GM21526 (cell line): ENCODE measurements around the gene DOCK6.

Experiments used
- ATAC-seq: cut with Tn5 transposase; IDR thresholded peaks from one replicate; pipeline ENCODE4 v1.9.1; 2021; ENCODE audit warnings: moderate library complexity; ENCODE audit not compliant: unreplicated experiment, low FRiP score

Gene DOCK6

DNA sequence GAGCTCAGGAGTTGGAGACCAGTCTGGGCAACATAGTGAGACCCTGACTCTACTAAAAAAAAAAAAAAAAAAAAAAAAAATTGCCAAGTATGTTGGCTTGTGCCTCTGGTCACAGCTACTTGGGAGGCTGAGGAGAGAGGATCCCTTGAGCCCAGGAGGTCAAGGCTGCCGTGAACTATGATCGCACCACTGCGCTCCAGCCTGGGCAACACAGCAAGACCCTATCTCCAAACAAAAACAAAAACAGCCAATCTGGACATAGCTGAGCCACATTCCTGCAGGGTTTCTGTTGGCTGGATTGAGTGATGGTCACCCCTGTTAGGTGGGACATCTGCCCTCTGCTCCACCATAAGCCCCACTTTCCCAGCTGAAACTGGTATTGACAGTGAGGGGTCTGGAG is 36.5 kb downstream of the DOCK6 start:
- ATAC-seq: no peak

DNA sequence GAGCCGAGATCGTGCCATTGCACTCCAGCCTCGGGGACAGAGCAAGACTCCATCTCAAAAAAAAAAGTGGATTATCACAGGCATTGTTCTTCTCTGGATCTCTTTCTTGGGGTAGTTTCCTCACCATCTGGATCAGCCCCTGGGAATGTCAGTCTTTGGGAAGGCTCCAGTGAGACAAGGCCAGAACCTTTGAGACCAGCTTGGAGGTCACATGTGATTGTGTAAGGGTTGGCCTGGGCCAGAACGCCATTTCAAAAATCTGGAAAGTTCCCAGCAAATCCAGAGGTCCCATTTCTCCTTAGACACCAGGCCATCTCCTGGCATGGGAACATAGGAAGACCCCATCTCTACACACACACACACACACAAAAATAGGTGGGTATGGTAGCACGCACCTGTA is 37.2 kb downstream of the DOCK6 start:
- no peak for ATAC-seq

DNA sequence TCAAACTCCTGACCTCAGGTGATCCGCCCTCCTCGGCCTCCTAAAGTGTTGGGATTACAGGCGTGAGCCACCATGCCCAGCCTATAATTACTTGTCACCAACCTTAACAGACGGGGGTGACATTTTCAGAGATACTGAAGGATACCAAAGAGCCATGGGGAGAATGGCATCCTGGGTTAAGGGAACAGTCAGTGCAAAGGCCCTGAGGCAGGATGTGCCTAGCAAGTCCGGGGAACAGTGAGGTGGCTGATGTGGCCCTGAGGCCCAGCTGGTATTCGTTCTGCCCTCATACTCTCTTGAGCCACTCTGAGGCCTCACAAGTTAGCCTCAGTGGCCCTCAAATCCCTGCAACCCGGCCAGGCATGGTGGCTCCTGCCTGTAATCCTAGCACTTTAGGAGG is 37.9 kb downstream of the DOCK6 start:
- ATAC-seq: no peak

DNA sequence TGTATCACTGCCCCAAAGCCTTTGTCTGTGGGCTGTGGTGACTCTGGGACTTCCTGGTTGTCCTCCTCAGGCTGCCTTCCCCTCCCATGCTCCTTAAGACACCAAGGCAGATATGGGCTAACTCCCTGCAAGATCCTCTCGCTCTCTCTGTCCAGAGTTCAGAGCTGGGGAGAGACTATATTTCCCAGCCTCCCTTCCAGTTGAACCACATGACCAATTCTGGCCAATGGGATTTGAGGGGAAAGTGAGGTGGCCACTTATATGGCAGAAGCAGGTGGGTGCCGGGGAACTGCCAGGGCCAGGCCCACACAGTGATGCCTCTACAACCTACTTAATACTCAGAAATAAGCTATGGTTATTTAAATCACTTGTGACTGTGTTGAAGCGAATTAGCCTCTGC is 39.1 kb downstream of the DOCK6 start:
- ATAC-seq: no peak

DNA sequence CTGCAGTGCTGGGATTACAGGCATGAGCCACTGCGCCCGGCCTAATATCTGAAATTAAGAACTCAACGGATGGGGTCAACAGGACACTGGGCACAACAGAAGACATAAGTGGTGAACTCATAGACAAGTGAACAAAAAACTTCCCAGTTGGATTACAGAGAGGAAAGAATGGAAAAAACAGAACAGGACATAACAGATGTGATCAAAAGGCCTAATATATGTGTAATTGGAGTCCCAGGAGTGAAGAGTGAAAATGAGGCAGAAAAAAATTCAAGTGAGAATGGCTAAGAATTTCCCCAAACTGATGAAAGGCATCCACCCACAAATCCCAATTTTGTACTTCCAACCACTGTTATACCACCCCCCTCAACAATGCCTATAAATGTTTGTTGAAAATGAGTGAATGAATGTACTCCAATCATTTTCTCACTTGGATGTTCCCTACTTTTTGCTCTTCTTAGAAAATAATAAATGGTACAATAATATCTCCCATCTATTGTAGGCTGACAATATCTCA is 41.2 kb downstream of the DOCK6 start:
- ATAC-seq: no peak

DNA sequence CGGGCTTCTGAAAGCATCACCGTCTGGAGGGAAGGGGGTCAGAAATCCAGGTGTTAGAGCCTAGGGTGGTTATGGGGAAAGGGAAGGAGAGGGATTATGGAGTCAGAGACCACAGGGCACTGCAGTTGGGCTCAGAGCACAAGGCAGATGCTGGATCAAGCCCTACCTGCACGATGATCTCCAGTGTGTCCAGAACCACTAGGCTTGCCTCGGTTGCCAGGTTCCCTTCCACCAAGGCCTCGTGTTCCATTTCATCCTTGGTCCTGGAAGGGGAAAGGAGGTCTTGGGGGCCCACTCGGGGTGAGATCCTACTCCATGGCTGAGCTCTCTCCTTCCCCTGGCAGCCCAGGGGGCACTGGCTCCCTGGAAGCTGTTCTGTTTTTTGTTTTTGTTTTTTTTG is 47.9 kb downstream of the DOCK6 start:
- ATAC-seq: no peak

DNA sequence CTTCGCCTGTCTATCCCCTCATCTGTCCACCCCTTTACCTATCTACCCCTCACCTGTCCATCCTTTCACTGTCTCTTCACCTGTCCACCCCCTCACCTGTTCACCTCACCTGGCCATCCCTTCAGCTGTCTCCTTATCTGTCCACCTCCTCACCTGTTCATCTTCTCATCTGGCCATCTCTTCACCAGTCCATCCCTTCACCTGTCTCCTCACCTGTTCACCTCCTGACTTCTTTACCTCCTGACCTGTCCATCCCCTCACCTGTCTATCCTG is 51.7 kb downstream of the DOCK6 start:
- no peak for ATAC-seq

DNA sequence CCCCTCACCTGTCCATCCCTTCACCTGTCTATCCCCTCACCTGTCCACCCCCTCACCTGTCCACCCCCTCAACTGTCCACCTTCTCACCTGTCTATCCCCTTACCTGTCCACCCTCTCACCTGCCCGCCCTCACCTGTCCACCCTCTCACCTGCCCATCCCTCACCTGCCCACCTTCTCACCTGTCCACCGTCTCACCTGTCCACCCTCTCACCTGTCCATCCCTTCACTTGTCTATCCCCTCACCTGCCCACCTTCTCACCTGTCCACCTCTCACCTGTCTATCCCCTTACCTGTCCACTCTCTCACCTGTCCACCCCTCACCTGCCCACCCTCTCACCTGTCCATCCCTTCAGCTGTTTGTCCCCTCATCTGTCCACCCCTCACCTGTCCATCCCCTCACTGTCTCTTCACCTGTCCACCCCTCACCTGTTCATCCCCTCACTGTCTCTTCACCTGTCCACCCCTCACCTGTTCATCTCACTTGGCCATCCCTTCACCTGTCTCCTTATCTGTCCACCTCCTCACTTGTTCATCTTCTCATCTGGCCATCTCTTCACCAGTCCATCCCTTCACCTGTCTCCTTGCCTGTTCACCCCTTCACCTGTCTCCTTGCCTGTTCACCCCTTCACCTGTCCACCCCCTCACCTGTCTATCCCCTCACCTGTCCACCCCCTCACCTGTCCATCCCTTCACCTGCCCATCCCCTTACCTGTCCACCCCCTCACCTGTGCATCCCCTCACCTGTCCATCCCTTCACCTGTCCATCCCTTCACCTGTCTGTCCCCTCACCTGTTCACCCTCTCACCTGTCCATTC is 52.3 kb downstream of the DOCK6 start:
- ATAC-seq: no peak

DNA sequence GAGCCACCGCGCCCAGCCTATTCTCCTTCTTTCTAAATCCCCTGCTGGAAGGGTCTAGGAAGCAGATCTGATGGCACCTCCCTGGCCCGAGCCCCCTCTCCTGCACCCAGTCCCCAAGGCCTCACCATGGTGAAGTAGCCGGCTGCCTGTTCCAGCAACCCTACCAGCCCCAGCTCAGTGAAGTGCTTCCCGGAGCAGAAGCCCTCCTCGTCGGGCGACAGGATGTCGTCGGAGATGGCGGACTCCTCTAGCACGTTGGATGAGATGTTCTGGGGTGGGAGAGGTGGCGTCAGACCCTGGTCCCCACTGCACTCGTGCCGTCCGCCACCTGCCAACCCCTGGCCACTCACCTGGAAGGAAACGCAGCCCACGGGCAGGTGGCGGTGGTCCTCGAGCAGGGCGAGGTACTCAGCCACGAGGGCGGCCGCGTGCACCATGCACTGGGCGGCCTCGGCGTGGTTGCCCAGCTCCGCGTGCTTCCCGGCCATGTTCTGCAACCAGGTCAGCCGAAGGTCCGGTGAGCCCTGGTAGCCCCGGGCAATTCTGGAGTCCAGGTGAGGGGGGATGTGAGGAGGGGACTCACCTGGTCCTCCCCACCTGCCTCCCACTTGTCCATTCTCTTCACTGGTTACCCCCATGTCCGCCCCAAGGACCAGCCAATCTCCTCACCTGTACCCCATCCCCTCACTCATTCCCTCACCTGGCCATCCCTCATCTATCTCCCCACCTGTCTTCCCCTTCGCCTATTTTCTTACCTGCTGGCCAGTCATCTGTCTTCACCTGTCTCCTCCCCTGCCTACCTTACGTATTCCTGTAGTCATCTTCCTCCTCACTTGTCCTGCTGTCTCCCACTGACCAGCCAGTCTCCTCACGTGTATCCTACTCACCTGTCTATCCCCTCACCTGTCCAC is 53.5 kb downstream of the DOCK6 start:
- no peak for ATAC-seq

DNA sequence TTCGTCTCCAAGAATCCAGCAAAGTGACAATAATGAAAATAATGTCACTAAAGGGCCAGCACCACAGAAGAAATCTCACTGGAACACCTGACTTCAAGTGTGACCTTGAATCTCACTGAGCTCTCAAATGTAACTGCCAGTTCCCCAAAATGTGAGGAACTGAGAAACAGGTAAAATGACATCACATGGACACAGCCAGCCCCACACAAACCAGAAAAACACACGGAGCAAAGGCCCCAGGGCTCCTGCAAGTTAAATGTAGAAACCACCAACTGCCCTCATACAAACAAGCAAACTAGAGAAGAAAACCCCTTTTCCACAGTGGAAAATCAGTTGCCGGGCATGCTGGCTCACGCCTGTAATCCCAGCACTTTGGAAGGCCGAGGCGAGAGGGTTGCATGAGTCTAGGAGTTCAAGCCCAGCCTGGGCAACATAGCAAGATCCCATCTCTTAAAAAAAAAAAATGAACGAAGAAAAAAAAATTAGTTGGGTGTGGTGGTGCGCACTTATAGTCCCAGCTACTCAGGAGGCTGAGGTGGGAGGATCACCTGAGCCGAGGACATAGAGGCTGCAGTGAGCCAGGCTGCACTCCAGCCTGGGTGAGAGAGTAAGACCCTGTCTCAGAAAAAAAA is 56.3 kb downstream of the DOCK6 start:
- ATAC-seq: no peak

DNA sequence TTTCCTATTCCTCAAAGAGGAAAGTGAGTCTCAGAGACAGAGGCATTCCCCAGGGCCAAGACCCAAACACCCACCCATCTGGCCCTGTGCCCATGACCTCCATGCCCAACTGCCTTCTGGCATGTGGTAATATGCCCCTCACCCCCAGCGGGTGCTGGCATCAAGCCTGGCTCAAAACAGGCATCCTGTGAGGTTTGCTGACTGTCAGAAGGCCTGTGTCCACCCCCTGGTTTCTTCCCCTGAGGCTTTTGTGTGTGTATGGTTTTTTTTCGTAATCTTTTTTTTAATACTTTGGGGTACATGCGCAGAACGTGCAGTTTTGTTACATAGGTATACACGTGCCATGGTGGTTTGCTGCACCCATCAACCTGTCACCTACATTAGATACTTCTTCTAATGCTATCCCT is 57.4 kb downstream of the DOCK6 start:
- ATAC-seq: no peak

DNA sequence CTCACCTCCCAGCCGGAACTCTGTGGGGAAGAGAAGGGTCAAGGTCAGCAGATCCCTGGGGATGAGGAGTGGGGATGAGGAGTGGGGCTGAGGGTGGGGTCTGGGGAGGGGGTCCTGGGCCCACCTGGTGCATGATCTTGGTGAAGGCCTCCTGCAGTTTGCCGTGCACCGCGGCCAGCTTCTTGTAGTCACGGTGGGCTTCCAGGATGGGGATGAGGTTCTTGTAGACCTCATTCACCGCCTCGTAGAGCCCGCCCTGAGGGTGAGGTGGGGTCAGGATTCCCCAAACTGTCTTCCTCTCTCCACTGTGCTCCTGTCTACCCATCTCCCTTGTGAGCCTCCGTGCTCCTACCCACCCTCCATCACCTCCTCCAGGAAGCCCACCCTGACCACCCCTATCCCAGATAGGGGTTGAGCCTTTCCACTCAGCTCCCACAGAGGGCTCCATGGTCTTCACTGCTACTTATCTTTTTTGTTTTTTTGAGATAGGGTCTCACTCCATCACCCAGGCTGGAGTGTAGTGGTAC is 58.2 kb downstream of the DOCK6 start:
- no peak for ATAC-seq

DNA sequence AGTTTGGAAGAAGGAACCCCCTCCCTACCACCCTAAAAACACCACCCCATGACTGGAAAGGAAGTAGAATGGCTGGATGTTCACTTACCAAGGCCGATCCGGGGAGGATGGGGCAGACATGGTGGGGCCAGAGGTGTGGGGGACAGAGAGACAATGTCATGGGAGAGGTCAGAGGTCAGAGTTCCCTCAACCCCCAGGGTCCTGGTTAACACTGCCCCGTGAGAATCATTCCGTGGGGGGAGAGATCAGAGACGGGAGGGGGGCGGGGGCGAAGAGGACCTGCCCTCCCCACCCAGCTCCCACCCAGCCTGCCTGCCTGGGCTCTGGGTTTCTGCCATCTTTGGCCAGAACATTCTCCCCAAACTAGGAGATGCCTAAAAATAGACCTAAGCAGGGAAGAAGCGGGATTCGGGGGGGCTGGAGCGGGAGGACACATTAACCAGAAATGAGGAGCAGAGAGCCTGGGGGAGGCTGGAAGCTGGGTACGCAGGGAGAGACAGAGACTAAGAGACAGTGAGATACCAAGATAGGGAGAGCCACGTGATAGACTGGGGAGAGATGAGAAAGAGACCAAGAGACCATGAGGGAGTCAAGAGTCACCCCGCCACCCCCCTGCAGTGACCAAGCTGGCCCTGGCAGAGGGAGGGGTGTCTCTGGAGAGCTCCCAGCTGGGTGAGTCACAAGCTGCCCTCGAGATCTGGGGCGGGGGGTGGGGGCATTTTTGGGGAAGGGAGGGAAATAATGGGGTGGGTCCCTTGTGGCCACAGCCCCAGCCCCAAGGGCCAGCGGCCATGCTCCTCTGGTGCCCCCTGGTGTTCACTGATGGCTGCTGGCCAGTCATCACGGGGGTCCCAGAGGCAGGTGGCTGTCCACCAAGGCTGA is 58.9 kb downstream of the DOCK6 start:
- no peak for ATAC-seq

DNA sequence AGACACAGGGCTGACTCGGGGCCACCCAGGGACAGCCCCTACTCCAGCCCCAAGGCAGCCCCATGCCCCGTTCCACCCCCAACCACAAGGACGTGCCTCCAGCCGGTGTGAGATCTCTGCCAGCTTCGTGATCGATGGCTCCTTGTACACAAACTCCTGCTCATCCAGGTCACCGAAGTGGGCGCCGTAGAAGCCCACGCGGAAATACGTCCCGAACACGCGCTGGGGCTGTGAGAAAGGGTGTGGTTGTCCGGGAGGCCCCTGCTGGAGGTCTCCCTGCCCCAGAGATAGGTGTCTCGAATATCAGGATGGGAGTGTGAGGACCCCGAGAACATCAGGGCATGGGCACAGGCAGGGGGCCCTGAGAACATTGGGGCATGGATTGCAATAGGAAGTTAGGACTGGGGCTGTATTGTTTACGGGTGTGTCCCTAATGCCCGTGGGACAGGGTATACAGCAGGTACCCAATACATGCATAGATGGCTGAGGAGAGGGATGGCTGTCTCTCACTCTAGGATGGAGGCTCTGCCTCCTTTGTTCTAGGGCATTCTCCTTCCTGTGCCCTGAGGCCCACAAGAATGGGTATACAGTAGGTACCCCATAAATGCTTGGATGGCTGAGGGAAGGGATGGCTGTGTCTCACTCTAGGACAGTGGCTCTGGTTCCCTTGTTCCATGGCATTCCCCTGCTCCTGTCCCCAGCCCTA is 59.7 kb downstream of the DOCK6 start:
- no peak for ATAC-seq

DNA sequence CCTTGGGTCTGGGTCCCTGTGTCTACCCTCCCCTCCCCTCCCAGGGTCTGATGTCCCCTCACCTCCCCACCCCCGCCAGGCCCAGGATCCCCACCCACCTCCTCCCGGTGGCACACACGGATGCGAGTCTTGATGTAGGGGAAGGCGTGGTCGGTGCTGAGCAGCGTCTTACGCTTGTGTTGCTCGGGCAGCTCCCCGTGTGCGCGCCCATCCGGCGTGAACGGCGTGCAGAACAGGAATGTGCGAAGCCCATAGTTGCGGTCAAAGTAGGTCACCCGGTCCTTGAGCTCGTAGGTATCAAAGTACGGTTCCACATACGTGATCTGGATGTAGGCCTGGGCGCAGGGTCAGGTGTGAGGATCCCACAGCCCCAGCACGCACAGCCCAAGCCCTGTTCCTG is 60.5 kb downstream of the DOCK6 start:
- no peak for ATAC-seq

DNA sequence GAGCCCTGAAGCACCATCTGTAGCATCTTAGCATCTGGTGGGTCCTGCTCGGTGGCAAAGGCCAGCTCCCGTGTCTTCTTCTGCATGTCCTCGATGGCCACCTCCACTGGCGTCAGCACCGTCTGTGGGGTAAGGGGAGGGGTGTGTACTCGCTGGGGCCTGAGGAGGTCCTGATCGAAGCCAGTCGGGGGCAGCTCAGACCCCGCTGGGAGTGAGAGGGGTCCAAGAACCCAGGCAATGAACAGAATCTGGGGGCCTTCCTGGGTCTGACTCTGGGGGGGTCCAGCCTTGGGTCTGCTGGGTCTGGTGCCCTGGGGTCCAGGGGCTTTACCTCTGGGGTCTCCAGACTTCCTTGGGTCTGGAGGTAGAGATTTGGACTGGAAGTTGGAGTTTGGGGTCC is 61.4 kb downstream of the DOCK6 start:
- ATAC-seq: no peak

DNA sequence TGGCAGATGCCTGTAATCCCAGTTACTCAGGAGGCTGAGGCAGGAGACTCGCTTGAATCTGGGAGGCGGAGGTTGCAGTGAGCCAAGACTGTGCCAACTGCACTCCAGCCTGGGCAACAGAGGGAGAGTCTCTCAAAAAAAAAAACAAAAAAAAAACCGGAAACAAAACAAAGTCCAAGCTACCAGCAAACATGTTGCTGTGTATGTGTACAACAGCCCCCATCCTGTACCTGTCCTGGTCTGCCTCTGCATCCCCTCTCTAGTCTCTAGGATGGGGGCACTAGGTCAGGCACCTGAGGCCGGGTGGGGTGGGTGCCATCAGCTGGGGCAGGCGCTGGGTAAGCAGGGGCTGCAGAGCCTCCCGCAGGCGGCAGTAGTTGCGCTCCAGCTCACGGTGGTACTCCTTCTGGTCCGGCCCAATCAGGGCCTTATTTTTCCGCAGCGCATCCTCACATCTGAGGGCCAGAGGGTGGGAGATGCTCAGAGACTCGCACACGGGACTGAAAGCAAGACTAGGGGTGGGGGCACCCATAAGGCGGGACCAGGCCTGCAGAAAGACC is 62.2 kb downstream of the DOCK6 start:
- no peak for ATAC-seq

DNA sequence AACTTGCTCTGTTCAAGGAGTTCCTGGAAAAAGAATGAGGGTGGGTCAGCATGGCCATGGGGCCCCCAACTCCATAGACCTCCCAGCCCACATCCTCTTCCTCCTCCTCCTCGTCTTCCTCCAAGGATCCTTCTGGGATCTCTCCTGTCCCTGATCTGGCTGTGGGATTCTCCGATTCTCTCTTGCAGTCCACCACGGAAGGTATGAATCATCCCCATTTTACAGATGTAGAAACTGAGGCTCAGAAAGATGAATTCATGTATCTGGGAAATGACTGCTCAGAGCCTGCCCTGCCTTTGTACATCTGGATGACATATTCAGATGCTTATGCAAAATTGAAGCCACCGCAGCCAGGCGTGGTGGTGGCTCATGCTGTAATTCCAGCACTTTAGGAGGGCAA is 62.8 kb downstream of the DOCK6 start:
- ATAC-seq: no peak

DNA sequence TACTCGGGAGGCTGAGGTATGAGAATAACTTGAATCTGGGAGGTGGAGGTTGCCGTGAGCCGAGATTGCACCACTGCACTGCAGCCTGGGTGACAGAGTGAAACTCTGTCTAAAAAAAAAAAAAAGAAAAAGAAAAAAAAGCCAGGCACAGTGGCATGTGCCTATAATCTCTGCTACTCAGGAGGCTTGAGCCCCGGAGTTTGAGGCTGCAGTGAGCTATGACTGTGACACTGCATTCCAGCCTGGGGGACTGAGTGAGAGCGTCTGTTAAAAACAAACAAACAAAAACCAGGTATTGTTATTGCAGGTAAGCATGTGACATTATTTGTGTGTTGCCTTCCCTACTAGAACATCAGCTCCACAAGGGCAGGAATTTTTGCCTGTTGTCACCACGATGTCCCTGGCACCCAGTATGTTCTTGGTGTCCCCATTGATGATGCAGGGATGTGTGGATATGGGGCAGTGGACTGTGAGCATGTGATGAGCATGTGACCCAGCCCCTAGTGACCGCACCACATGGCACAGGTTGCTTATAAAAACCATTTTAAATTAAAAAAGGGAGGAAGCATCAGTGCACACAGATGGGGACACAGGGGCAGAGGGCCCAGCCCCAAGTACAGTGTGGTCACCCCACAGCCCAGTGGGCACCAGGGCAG is 63.4 kb downstream of the DOCK6 start:
- ATAC-seq: no peak
